ENCODE data around the gene KCNAB2. TPM values are rescaled to one million over a fixed set of nuclear protein-coding genes. Genes with fewer than 3 reads are reported as not detected.

Gene KCNAB2
- total RNA-seq, 1 donor from 2014 or later, result 2.2 TPM

DNA sequence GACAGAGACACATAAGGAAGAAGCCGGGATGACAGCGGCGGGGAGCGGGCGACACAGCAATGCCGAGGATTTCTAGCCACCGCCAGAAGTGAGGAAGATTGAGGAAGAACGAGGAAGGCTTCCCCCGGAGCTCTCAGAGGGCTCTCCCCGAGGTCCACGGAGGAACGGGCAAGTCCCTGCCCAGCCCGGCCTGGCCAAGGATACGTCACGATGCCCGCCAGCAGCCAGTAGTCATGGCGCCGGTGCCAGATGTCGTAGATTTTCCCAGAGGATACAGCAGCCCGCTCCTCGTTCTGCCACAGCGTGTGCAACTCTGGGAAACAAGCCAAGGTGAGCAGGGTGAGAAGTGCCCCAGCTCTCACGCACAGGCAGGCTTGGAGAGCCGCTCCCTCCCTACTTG lies 65.9 kb downstream of the KCNAB2 start:
- no peaks in the 10 kb centered on the region for H3K36me3 Mint-ChIP-seq
- no peaks in the 10 kb centered on the region for H4K20me1 ChIP-seq (ENCODE audit: low read depth)
- H3K4me1 Mint-ChIP-seq, result no peaks in the 10 kb centered on the region
- no peaks in the 10 kb centered on the region for H3K79me2 ChIP-seq (ENCODE audit: low read depth)
- H3K9ac ChIP-seq, result no peak overlapping the region
- TF ChIP-seq EZH2 (IDR thresholded peaks at IDR 0.05), result no peak
- TF ChIP-seq, protein P1, sequence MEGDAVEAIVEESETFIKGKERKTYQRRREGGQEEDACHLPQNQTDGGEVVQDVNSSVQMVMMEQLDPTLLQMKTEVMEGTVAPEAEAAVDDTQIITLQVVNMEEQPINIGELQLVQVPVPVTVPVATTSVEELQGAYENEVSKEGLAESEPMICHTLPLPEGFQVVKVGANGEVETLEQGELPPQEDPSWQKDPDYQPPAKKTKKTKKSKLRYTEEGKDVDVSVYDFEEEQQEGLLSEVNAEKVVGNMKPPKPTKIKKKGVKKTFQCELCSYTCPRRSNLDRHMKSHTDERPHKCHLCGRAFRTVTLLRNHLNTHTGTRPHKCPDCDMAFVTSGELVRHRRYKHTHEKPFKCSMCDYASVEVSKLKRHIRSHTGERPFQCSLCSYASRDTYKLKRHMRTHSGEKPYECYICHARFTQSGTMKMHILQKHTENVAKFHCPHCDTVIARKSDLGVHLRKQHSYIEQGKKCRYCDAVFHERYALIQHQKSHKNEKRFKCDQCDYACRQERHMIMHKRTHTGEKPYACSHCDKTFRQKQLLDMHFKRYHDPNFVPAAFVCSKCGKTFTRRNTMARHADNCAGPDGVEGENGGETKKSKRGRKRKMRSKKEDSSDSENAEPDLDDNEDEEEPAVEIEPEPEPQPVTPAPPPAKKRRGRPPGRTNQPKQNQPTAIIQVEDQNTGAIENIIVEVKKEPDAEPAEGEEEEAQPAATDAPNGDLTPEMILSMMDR (IDR thresholded peaks at IDR 0.05), result no peak
- H3K4me3 ChIP-seq, result no peak overlapping the region
- H3F3A ChIP-seq (ENCODE audit: low read depth), result no peaks in the 10 kb centered on the region
- H3K36me3 ChIP-seq, result no peaks in the 10 kb centered on the region
- no peaks in the 10 kb centered on the region for H3K9me3 ChIP-seq (ENCODE audit: low read depth)
- no peaks in the 10 kb centered on the region for H3K4me1 ChIP-seq
- H3K4me3 Mint-ChIP-seq, result no peak overlapping the region
- H3K27ac ChIP-seq, result no peak overlapping the region
- no peak overlapping the region for H2AFZ ChIP-seq (replicated peaks)
- no peak overlapping the region for H3K27ac Mint-ChIP-seq
- H3K27me3 Mint-ChIP-seq (ENCODE audit: insufficient read depth, low read depth), result peaks cover 14% of the 10 kb centered on the region
- no peak overlapping the region for H3K4me2 ChIP-seq
- H3K27me3 ChIP-seq, result peaks cover 10% of the 10 kb centered on the region
- peaks cover 2% of the 10 kb centered on the region for H3K9me3 Mint-ChIP-seq
- no peak for DNase-seq (ENCODE audit: low spot score)

DNA sequence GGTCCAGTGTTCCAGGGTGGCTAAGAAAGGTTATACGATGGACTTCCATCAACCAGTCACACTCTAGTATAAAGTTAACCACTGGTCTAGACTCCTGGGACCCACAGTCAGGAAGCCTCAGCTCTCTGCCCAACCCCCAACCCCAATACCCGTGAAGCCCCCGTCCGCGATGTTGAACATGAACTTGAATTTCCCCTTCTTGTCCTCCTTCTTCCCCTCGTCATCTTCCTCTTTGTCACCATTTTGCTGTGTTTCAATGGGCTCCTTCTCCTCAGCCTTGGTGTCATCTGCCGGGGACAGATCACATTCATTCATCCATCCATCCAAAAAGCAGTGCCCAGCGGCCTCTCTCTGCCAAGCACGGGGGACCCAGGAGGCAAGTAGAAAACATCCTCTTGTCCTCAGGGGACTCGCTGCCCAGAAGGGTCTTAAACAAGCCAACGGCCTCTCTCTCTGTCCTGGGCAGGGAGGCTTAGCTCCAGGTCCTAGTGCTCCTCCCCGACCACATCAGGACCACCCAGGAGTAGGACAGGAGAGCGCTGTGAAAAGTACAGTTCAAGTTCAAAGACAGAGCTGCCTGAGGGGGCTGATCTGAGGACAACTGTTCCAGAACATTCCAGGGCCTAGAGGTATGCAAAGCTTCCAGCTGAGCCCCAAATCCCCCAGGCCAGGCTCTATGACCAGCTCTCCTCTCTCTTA lies 66.5 kb downstream of the KCNAB2 start:
- H3K27me3 Mint-ChIP-seq (ENCODE audit: insufficient read depth, low read depth), result peaks cover 13% of the 10 kb centered on the region
- Histone ChIP-seq H3K27me3 (peaks cover 10% of the 10 kb centered on the region), H2AFZ (replicated peaks) (no peak overlapping the region), H3K36me3 (no peaks in the 10 kb centered on the region), H3K9ac (no peak overlapping the region), H3F3A (ENCODE audit: low read depth) (no peaks in the 10 kb centered on the region), H3K27ac (no peak overlapping the region), H3K79me2 (ENCODE audit: low read depth) (no peaks in the 10 kb centered on the region), H3K4me3 (no peak overlapping the region), H3K9me3 (ENCODE audit: low read depth) (peaks cover 1% of the 10 kb centered on the region), H3K4me2 (no peak overlapping the region), H4K20me1 (ENCODE audit: low read depth) (no peaks in the 10 kb centered on the region), H3K4me1 (no peaks in the 10 kb centered on the region)
- no peak for DNase-seq (ENCODE audit: low spot score)
- no peaks in the 10 kb centered on the region for H3K4me1 Mint-ChIP-seq
- H3K36me3 Mint-ChIP-seq, result no peaks in the 10 kb centered on the region
- TF ChIP-seq, protein P1 (IDR thresholded peaks at IDR 0.05), result no peak
- TF ChIP-seq EZH2 (IDR thresholded peaks at IDR 0.05), result no peak
- no peak for TF ChIP-seq EZH2phosphoT487 (IDR thresholded peaks at IDR 0.05)
- peaks cover 8% of the 10 kb centered on the region for H3K9me3 Mint-ChIP-seq
- no peak overlapping the region for H3K27ac Mint-ChIP-seq
- no peak overlapping the region for H3K4me3 Mint-ChIP-seq

DNA sequence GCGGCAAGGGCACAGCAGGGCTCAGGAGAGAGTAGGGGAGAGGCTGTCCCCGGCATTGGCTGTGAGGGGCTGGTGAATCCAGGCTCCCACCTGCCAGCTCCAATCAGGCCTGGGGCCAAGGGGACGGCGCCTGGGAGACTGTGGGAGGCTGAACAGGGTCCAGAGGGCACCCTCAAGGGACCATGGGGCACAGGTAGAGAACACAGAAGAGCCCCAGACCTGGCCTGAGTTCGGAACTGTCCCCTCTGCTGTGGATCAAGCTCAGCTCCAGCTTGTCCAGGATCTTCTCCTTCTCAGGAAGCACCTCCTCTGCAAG lies 67.0 kb downstream of the KCNAB2 start:
- Mint-ChIP-seq H3K4me3 (no peak overlapping the region), H3K4me1 (no peaks in the 10 kb centered on the region), H3K36me3 (no peaks in the 10 kb centered on the region), H3K27ac (no peak overlapping the region), H3K27me3 (ENCODE audit: insufficient read depth, low read depth) (peaks cover 10% of the 10 kb centered on the region), H3K9me3 (peaks cover 8% of the 10 kb centered on the region)
- Histone ChIP-seq H3K4me3 (no peak overlapping the region), H3K79me2 (ENCODE audit: low read depth) (no peaks in the 10 kb centered on the region), H3K4me1 (no peaks in the 10 kb centered on the region), H2AFZ (replicated peaks) (no peak overlapping the region), H3K9me3 (ENCODE audit: low read depth) (peaks cover 4% of the 10 kb centered on the region), H3K4me2 (no peak overlapping the region), H3K9ac (no peak overlapping the region), H3F3A (ENCODE audit: low read depth) (no peaks in the 10 kb centered on the region), H3K27ac (no peak overlapping the region), H3K27me3 (peaks cover 10% of the 10 kb centered on the region), H4K20me1 (ENCODE audit: low read depth) (no peaks in the 10 kb centered on the region), H3K36me3 (no peaks in the 10 kb centered on the region)
- DNase-seq (ENCODE audit: low spot score), result no peak
- TF ChIP-seq EZH2 (IDR thresholded peaks at IDR 0.05), result no peak
- TF ChIP-seq EZH2phosphoT487 (IDR thresholded peaks at IDR 0.05), result no peak
- TF ChIP-seq, protein P1 (IDR thresholded peaks at IDR 0.05), result no peak
